IPS-20b (cell line): ENCODE results near the gene CDH13.

ENCODE experiments used
- H3K27ac ChIP-seq: one replicate; pipeline ENCODE4 v1.5.1; 2013; ENCODE audit warnings: low read length
- H3K27me3 ChIP-seq: 2 replicates; pipeline ENCODE4 v1.6.1; 2013; ENCODE audit warnings: mild to moderate bottlenecking, low read length, inconsistent platforms; ENCODE audit not compliant: insufficient read depth
- H3K36me3 ChIP-seq: 2 replicates; pipeline ENCODE4 v1.6.1; 2013; ENCODE audit warnings: low read depth, mild to moderate bottlenecking, inconsistent platforms, low read length, moderate library complexity; ENCODE audit not compliant: insufficient read depth
- H3K4me1 ChIP-seq: 2 replicates; pipeline ENCODE4 v1.6.1; 2013; ENCODE audit warnings: mild to moderate bottlenecking, control low read depth, inconsistent platforms, low read length, moderate library complexity; ENCODE audit not compliant: insufficient read depth
- H3K4me3 ChIP-seq: 2 replicates; pipeline ENCODE4 v1.5.1; 2013; ENCODE audit warnings: mild to moderate bottlenecking, low read length, inconsistent platforms
- H3K9ac ChIP-seq: 2 replicates; pipeline ENCODE4 v1.6.1; 2013; ENCODE audit warnings: low read depth, mild to moderate bottlenecking, inconsistent platforms, low read length, moderate library complexity
- H3K9me3 ChIP-seq: 2 replicates; pipeline ENCODE4 v1.6.1; 2013; ENCODE audit warnings: mild to moderate bottlenecking, low read depth, low read length, inconsistent platforms; ENCODE audit not compliant: insufficient read depth

The CDH13 gene

DNA sequence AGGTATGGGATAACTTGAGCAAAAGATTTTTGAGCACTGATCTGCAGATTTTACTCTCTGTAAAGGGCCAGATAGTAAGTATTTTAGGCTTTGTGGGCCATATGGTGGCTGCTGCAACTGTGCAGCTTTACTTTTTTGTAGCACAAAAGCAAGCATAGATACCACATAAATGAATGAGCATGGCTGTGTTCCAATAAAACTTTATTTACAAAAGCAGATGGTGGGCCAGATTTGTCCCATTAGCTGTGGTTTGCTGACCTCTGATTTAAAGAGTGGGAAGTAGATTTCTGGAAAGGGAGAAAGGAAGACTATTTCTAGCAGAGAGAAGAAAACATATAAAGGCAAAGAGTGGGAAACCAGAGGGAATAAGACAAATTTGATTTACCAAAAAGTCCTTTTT, 882.5 kb downstream of the CDH13 start:
- H3K4me3 ChIP-seq, result no peak overlapping the region
- H3K9me3 ChIP-seq, result no peaks in the 10 kb centered on the region
- H3K27ac ChIP-seq, result no peak overlapping the region
- H3K9ac ChIP-seq, result no peak overlapping the region
- no peaks in the 10 kb centered on the region for H3K4me1 ChIP-seq
- H3K27me3 ChIP-seq, result no peaks in the 10 kb centered on the region
- no peaks in the 10 kb centered on the region for H3K36me3 ChIP-seq

DNA sequence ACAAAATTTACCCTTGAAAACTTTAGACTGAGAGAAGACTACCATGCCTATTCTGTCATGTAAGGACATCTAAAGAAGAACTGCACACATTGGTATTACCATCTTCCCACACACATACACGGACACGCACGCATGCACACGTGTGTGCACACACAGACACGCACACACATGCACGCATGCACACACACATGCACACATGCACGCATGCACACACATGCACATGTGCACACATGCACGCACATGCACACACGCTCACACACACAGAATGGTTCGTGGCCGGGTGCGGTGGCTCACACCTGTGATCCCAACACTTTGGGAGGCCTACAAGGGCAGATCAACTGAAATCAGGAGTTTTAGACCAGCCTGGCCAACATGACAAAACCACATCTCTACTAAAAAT, 884.1 kb downstream of the CDH13 start:
- Histone ChIP-seq H3K36me3 (no peaks in the 10 kb centered on the region), H3K9ac (no peak overlapping the region), H3K27ac (no peak overlapping the region), H3K9me3 (no peaks in the 10 kb centered on the region), H3K27me3 (no peaks in the 10 kb centered on the region), H3K4me3 (no peak overlapping the region), H3K4me1 (no peaks in the 10 kb centered on the region)

DNA sequence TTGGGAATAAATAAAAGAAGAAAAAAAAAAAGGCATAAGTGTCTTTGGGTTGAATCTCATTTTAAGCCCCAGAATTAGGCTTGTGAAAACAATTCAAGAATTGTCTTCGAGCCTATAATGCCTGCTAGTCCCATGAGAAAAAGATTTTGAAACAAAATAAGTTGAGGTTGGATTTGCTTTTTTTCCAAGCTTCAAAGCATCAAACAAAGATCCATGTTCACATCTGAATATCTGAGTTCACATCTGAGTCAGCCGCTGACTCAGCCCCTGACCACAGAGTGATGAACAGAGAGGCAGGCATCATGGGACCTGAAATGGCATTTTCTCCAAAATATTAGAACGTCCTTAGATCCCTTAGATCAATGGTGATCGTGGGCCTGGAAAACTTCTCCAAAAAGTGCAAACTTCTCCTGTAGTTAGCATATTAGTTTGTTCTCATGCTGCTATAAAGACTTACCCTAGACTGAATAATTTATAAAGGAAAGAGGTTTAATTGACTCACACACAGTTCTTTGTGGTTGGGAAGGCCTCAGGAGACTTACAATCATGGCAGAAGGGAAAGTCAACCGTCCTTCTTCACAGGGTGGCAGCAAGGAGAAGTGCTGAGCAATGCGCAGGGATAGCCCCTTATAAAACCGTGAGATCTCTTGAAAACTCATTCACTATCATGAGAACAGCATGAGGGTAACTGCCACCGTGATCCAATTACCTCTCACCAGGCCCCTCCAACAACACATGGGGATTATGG, 886.4 kb downstream of the CDH13 start:
- no peak overlapping the region for H3K9ac ChIP-seq
- no peaks in the 10 kb centered on the region for H3K27me3 ChIP-seq
- no peak overlapping the region for H3K27ac ChIP-seq
- no peak overlapping the region for H3K4me3 ChIP-seq
- H3K36me3 ChIP-seq, result no peaks in the 10 kb centered on the region
- peaks cover 8% of the 10 kb centered on the region for H3K9me3 ChIP-seq
- H3K4me1 ChIP-seq, result no peaks in the 10 kb centered on the region

DNA sequence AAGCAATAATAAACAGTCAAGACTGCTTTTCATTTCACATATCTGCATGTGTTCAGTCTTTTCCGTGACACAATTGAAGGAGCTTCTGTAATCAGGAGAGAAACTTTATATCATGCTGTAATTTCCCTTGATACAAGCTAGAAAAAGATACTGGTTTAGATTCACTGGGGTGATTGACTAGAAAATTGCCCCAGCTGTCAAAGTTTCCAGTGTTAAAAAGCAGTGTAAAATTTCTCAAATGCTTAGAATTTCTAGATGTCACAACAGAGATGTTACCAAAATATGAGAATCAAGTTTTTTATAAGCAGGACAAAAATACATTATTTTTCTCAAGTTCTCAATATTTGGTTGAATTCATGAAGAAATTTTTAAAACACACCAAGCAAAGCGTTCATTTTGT, 888.6 kb downstream of the CDH13 start:
- no peak overlapping the region for H3K27ac ChIP-seq
- H3K4me3 ChIP-seq, result no peak overlapping the region
- H3K27me3 ChIP-seq, result no peaks in the 10 kb centered on the region
- no peaks in the 10 kb centered on the region for H3K36me3 ChIP-seq
- H3K9me3 ChIP-seq, result peaks cover 8% of the 10 kb centered on the region
- H3K9ac ChIP-seq, result no peak overlapping the region
- no peaks in the 10 kb centered on the region for H3K4me1 ChIP-seq

DNA sequence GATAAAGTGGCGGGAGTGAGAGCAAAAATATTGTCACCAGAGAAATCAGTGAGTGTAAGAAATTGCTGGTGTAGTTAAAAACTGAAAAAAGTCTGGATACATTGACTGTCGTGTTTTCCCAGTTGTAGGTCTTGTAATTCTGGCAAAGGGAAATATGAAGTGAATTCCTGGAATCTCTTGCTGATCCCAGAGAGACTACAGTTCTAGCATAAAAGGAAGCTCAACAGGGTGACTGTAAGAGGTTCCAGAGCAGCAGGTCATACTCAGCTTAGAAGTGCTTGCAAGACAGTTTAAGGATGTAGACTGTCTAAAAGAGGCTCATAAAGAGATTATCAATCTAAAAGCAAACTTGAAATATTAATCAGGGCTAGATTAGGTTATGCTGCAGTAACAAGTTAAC, 890.2 kb downstream of the CDH13 start:
- Histone ChIP-seq H3K4me1 (no peaks in the 10 kb centered on the region), H3K9ac (no peak overlapping the region), H3K36me3 (no peaks in the 10 kb centered on the region), H3K4me3 (no peak overlapping the region), H3K27me3 (no peaks in the 10 kb centered on the region), H3K9me3 (peaks cover 8% of the 10 kb centered on the region), H3K27ac (no peak overlapping the region)

DNA sequence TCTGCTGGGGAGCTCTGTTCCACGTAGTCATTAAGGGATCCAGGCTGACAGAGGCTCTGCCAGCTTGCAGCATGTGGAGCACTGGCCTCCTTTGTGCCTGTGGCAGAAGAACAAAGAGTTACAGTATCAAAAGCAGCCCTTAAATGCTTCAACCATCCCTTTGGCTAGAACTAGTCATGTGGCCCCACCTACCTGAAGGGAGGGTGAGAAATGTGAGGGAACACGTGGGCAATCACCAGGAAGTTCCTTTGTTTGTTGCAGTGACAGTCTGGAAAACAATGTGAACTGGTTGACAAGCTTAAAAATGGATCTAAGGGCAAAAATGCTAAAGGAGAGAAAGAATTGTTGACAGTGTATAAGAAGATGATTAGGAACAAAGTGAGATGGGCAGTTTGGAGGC, 890.6 kb downstream of the CDH13 start:
- H3K27me3 ChIP-seq, result no peaks in the 10 kb centered on the region

DNA sequence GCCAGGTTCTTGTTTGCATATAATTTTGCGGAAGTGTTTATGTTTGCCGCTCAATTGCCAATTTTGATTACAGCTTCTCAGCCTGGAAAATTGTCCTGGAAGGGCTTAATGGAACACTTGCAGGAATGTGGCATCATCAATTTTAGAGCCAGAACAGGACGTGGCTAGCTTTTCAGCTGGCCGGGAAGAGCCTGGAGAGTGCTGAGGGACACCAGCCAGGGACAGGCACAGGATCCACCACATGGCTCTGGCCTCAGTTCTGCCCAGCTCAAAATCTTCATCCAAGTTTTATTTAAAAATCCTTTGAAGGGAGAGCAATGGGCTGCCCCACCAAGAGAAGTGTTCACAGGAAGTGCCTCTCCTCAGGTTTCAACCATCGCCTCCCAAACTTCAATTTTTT, 893.8 kb downstream of the CDH13 start:
- Histone ChIP-seq H3K36me3 (no peaks in the 10 kb centered on the region), H3K9ac (no peak overlapping the region), H3K9me3 (peaks cover 8% of the 10 kb centered on the region), H3K4me3 (no peak overlapping the region), H3K27ac (no peak overlapping the region), H3K27me3 (no peaks in the 10 kb centered on the region), H3K4me1 (no peaks in the 10 kb centered on the region)

More for the DNA sequence above, 890.6 kb downstream of the CDH13 start:
- Histone ChIP-seq H3K27ac (no peak overlapping the region), H3K9me3 (peaks cover 8% of the 10 kb centered on the region), H3K9ac (no peak overlapping the region), H3K36me3 (no peaks in the 10 kb centered on the region), H3K4me3 (no peak overlapping the region), H3K4me1 (no peaks in the 10 kb centered on the region)

DNA sequence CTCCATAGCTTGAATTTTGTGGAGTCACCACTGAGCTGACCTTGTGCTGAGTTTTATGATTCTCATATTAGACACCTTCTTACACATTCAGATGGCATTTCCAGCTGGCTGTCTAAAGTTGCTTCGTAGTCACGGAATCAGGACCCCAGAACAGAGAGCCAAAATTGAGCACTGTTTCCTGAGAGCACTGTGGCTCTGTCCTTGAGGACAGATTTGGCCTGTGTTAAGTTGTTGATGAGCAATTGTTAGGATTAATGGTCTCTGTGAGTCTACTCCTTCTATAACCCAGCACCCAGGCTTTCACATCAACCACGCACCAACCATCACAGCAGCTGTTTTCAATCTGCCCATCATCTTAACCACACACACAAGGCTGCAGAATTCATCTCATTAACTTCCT, 903.5 kb downstream of the CDH13 start:
- Histone ChIP-seq H3K4me1 (no peaks in the 10 kb centered on the region), H3K36me3 (no peaks in the 10 kb centered on the region), H3K27ac (no peak overlapping the region), H3K4me3 (no peak overlapping the region), H3K9ac (no peak overlapping the region), H3K27me3 (no peaks in the 10 kb centered on the region; the same call in 1 of the 2 replicates), H3K9me3 (no peaks in the 10 kb centered on the region)

DNA sequence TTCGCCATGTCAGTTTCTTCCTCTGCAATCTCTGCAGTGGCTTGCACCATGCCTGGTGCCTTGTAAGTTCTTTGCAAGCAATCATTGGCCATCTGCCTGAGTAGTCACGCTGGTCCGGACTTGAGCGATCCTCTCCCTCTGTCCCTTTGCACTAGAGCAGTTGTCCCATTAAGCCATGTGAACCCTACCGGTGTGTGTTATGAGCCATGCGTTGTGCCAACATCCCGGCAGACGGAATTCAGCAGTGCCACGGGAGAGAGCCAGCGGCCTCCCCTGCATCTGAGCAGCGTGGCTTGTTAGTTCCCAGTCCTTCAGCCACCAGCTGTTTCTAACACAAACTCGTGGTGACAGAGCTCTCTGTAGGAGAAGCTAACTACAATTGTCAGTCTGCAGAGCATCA, 905.9 kb downstream of the CDH13 start:
- H3K9me3 ChIP-seq, result no peaks in the 10 kb centered on the region
- H3K27ac ChIP-seq, result no peak overlapping the region
- no peak overlapping the region for H3K4me3 ChIP-seq
- no peaks in the 10 kb centered on the region for H3K4me1 ChIP-seq
- H3K36me3 ChIP-seq, result no peaks in the 10 kb centered on the region
- H3K9ac ChIP-seq, result no peak overlapping the region
- H3K27me3 ChIP-seq, result no peaks in the 10 kb centered on the region

DNA sequence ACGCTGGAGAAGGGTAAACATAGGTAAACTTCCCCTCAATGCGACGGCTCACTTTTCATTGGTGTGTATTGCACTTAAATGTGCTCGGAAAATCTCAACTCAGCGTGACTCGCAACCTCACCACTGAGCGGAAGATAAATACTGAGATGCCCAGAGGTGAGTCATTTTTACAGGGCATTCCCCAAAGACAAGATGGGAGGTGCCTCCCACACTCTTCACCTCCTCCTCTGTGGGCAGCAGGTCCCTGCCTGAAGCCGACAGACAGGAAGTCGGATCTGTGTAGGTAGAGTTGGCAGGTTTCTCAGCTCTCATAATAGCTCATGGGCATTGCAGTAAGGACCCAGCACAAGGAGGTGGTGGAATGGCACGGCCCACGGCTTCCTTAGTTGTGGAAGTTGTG, 906.4 kb downstream of the CDH13 start:
- no peak overlapping the region for H3K4me3 ChIP-seq

DNA sequence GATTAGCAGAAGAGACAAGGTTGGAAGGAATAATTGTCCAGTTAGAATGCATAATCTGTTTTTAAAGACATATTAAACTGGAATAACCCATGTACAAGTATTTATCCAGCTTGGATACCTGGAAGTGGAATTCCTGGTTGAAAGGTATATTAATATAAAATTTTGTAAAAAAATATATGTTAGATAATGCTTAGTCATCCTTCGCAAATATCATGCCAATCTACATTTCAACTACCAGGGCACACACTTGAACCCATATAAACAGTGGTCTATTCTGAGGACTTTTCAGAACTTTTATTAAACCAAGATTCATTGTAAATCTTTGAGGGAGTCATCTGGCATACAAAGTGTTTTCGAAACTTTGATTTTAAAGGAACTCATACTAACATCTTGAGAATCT, 911.9 kb downstream of the CDH13 start:
- Histone ChIP-seq H3K9me3 (no peaks in the 10 kb centered on the region), H3K9ac (no peak overlapping the region), H3K27me3 (no peaks in the 10 kb centered on the region), H3K4me3 (no peak overlapping the region), H3K4me1 (no peaks in the 10 kb centered on the region), H3K27ac (no peak overlapping the region), H3K36me3 (no peaks in the 10 kb centered on the region)

More for the DNA sequence above, 906.4 kb downstream of the CDH13 start:
- Histone ChIP-seq H3K27me3 (no peaks in the 10 kb centered on the region), H3K36me3 (no peaks in the 10 kb centered on the region), H3K9ac (no peak overlapping the region), H3K27ac (no peak overlapping the region), H3K9me3 (no peaks in the 10 kb centered on the region), H3K4me1 (no peaks in the 10 kb centered on the region)

DNA sequence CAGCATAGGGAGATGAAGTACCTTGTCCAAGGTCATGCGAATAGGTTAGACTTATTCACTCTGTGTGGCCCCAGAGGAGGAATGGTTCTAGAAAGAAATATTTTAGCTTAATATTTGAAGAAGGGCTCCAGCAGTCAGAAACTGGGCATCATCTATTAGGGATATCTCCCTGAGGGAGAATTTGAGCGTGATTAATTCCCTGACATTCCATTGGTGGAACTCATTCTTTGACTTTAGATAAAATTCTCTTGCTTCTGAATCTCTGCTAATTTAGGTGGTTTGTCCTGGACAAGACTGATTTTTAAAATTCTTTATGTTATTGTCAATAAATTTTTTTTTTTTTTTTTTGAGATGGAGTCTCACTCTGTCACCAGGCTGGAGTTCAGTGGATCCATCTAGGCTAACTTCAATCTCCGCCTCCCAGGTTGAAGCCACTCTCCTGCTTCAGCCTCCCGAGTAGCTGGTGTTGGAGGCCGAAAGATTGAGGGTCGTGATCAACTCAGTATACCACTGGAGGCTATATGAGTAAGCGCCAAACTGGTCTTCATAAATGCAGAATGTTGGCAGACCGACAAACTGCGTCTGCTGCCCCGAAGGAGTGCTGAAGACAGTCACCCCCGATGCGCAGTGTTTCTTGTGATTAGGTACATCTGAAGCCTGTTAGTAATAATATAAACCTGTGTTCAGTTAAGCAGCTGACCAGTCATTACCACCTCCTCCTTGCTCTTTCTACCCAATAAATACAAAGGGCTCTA, 913.1 kb downstream of the CDH13 start:
- Histone ChIP-seq H3K27ac (no peak overlapping the region), H3K4me3 (no peak overlapping the region), H3K4me1 (no peaks in the 10 kb centered on the region), H3K36me3 (no peaks in the 10 kb centered on the region), H3K27me3 (no peaks in the 10 kb centered on the region), H3K9ac (no peak overlapping the region), H3K9me3 (no peaks in the 10 kb centered on the region)
